ENCODE measurements around the gene FGF11.

FGF11 gene

DNA sequence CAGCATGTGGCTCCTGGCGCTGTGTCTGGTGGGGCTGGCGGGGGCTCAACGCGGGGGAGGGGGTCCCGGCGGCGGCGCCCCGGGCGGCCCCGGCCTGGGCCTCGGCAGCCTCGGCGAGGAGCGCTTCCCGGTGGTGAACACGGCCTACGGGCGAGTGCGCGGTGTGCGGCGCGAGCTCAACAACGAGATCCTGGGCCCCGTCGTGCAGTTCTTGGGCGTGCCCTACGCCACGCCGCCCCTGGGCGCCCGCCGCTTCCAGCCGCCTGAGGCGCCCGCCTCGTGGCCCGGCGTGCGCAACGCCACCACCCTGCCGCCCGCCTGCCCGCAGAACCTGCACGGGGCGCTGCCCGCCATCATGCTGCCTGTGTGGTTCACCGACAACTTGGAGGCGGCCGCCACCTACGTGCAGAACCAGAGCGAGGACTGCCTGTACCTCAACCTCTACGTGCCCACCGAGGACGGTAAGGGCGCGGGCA is 31.0 kb upstream of the FGF11 start:
- peak; percentile 16 for DNase-seq (ENCODE audit: low read depth)

- DNase-seq (ENCODE audit: low read depth) = no peak
Observed at GRCh38 chr17:7408863-7409262, 30.4 kb upstream of the FGF11 start.

GRCh38 chr17:7409716-7410115 is 29.6 kb upstream of the FGF11 start:
- DNase-seq (ENCODE audit: low read depth) = no peak

DNA sequence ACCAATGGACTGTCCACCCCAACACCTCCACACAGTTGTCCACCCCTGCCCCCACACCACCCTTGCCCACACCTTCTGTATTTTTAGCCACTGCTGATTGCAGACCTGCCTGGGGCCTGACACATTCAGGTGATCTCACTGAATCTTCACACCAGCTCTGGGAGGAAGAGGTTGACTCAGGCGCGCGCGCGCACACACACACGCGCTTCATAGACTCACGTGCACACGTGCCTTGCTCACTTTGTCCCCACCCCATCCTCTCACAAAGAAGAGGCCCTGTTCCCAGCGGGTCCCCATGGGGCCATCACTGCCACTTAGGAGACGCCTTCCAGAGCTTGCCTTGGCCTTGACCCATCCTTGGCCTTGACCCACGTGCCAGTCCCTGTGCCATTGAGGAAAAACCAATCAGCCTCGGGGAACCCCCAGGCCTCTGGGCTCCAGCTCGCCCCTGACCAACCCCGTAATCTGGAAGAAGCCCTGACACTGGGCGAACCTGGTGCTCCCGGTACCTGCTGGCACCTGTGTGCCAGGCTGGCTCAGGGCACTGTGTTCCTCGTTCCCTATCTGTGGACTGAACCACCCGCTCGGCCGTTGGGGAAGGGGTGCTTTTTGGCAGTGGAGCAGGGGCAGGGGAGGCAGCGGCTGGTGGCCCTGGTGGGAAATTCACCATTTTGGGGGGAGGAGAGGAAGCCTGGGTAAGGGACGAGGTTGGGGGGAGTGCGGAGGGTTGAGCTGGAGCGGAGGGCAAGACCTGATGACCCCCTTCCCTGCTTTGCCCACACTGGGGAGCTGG is 28.5 kb upstream of the FGF11 start:
- DNase-seq (ENCODE audit: low read depth) = no peak

DNA sequence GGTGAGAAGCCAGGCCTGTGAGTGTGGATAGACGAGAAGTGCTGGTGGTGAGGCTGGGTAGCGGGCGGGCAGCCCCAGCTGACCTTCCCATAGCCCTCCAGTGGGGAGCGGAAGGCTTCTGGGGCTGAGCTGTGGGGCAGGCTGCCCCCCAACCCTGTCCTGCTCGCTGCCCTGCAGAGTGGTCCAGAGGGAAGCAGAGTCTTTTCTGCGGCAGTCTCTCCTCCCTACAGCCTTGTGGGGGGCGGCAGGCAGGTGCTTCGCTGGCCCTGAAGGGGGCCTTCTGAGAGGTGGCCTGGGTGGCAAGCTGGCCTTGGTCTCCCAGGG is 27.9 kb upstream of the FGF11 start:
- no peak for DNase-seq (ENCODE audit: low read depth)

- no peak for DNase-seq (ENCODE audit: low read depth)
Observed at GRCh38 chr17:7413346-7413985, 25.8 kb upstream of the FGF11 start.

- DNase-seq (ENCODE audit: low read depth) = no peak
Observed at GRCh38 chr17:7414837-7415236, 24.5 kb upstream of the FGF11 start.

DNA sequence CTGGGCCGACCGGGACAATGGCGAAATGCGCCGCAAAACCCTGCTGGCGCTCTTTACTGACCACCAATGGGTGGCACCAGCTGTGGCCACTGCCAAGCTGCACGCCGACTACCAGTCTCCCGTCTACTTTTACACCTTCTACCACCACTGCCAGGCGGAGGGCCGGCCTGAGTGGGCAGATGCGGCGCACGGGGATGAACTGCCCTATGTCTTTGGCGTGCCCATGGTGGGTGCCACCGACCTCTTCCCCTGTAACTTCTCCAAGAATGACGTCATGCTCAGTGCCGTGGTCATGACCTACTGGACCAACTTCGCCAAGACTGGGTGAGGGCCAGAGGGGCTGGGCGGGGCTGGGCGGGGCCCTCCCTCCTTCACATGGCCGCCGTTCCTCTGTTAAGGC is 23.5 kb upstream of the FGF11 start:
- DNase-seq (ENCODE audit: low read depth) = no peak

DNA sequence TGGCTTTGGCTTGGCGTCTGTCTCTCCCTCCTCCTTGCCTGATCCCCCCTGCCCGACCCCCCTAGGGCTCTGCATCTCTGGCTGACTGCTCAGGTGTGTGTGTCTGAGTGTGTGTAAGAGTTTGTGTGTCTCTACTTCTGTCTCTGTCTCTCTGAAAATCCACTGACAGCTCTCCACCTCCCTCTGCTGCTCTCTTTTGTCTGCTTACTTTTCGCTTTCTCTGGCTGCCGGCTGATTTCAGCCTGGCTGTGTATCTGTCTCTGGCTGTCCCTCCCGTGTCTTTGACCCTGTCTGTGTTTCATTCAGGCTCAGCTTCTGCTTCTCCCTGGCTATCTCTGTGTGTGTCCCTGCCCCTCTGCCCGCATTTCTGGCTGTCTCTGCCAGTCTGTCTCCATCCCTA is 23.0 kb upstream of the FGF11 start:
- DNase-seq (ENCODE audit: low read depth) = no peak

GRCh38 chr17:7417056-7417655 is 22.2 kb upstream of the FGF11 start:
- no peak for DNase-seq (ENCODE audit: low read depth)

DNA sequence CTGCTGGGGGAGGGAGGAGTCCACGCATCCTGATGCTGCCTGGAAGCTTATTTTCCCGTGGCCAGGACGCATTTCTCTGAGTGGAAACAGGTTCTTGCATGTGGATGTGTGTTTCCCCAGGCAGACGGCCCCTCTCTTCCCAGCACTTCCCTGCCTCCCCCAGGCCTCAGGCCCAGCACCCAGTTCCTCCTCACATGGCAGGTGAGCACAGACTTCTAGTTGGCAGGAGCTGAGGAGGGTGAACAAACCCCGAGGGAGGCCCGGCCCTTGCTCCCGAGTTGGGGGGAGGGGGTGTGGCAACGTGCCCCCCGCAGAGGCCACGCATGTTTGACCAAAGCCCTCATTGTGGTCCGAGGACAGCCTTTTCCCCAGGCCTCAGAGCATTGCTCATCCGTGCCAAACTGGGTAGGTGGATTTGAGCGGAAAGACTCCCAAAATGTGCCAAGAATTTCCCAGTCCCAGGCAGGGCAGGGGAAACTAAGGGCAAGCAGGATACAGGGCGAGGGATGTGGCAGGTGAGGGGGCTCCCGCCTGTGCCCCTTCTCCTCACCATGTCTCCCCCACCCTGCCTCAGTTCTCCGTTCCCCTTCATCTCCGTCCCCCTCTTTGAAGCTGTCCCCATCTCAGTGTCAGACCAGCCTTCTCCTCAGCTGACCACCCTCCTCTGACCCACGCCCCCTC is 20.7 kb upstream of the FGF11 start:
- DNase-seq (ENCODE audit: low read depth) = no peak

DNA sequence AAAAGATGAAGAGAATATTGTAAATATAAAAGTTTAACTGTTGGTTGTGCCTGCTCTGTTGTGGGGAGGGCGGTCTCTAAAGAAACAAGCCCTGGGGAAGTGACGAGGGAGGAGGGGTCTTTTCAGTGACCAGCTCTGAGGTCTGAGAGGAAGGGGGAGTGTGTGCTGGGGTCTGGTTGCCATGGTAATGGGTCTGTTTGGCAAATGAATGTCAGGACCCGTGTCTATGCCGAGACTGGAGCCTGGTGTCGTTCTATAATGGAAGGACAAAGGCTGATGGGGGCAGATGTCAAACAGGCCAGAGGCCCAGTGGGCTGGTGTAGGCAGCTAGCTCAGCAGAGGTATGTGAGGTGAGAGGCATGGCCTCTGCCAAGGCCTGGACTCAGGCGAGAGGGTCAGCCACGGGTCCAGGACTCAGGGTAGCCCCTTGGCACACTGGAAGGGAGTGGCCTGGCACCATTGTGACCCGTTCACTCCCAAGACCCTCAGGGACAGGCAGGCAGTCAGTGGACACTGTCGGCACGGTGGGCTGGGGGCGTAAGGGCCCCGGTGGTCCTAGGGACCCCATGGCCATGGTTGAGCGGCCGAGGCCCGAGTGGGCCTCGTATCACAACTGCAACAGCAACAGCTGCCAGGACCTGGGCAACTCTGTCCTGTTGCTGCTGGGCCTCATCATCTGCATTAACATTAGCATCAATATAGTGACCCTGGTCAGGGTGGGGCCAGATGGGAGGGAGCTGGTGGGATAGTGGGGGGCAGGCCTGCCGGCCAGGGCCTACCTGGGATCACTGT is 19.3 kb upstream of the FGF11 start, which contains the start of gene SPEM1:
SPEM1 (plus strand) TSS at position 506 of the 792 bp plus-strand sequence; CDS start at position 567, 61 bp downstream.
- no peak for DNase-seq (ENCODE audit: low read depth)

DNA sequence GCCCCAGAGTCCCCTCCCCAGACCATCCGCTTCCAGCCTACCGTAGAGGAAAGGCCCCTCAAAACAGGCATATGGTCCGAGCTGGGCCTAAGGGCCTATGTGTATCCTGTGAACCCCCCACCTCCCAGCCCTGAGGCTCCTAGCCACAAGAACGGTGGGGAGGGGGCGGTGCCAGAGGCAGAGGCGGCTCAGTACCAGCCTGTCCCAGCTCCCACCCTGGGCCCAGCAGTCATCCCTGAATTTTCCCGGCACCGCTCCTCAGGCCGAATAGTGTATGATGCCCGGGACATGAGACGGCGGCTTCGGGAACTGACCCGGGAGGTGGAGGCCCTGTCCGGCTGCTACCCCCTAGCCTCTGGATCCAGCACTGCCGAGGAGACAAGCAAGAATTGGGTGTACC is 18.1 kb upstream of the FGF11 start:
- no peak for DNase-seq (ENCODE audit: low read depth)

DNA sequence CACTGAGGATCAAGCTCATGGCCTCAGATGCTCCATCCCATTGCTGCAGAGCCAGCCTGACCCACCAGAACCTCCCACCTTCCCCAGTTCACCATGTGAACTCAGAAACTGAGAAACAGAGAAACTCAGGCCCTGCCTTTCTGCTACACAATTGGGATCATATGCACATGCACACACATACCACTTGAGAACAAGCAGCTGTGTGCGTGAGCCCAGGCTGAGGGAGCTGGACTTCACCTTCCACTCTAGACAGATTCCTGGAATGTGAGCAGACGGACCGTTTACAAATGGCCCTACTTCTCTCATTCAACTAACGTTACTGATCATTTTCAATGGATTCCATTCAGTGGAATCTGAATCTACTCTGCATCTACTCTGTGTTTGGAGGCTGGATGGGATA is 15.6 kb upstream of the FGF11 start:
- DNase-seq (ENCODE audit: low read depth) = no peak

DNA sequence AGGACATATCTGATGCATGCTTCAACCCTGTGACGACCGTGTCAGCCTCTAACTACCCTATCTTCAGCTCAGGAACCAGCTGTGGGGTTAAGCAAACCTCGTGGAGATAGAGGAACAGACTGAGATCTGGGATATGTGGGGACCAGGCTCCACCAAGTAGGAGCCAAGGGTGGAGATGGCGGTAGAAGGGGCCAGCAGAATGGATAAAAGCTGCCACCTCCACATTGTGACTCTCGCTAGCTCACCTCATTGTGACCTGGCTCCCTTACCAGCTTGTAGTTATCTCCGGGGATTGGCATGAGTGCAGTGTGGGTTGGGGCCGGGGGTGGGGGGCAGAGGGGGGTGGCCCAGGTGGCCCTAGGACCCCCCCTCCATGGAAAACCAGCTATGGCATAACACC is 14.0 kb upstream of the FGF11 start, which contains the start of gene SPEM2:
SPEM2 (plus strand) TSS at position 301 of the 400 bp plus-strand sequence; CDS start at position 374, 73 bp downstream.
- no peak for DNase-seq (ENCODE audit: low read depth)

DNA sequence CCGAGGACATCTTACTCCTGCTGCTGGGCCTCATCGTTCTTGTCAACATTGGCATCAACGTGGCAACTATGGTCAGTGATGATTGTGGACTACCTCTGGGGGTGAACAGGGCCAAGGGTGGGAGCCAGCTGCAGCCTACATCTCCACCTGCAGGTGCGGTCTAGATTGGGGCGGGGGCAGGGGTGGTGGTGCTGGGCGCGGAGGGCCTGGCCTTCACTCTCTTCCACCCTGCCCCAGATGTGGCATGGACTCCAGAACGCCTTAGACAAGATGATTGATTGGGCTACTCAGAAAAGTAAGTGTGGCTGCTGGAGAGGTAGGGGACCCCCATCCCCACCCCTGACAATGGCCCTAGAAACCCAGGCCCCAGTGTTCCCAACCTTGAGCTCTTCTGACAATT is 13.6 kb upstream of the FGF11 start:
- no peak for DNase-seq (ENCODE audit: low read depth)

DNA sequence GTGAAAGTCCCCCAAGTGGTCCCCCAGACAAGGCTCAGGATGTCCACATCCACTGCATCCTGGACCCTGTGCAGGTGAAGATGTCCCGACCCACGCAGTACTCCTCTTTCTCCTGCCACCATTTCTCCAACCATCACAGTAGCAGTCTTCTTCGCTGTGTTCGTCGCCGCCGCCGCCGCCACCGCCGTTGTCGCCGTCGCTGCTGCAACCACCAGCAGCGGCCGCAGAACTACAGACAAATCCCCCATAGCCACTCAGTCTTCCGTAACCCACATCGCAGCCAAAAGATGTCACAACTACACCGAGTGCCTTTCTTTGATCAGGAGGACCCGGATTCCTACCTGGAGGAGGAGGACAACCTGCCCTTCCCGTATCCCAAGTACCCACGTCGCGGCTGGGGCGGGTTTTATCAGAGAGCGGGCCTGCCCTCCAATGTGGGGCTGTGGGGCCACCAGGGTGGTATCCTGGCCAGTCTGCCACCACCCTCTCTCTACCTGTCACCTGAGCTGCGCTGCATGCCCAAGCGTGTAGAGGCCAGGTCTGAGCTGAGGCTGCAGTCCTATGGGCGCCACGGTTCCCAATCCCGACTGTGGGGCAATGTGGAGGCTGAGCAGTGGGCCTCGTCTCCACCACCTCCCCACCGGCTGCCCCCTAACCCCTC is 13.0 kb upstream of the FGF11 start:
- no peak for DNase-seq (ENCODE audit: low read depth)

- no peak for DNase-seq (ENCODE audit: low read depth)
Observed at GRCh38 chr17:7426896-7427489, 12.3 kb upstream of the FGF11 start.

- DNase-seq (ENCODE audit: low read depth) = no peak
Observed at GRCh38 chr17:7427549-7427948, 11.8 kb upstream of the FGF11 start.

DNA sequence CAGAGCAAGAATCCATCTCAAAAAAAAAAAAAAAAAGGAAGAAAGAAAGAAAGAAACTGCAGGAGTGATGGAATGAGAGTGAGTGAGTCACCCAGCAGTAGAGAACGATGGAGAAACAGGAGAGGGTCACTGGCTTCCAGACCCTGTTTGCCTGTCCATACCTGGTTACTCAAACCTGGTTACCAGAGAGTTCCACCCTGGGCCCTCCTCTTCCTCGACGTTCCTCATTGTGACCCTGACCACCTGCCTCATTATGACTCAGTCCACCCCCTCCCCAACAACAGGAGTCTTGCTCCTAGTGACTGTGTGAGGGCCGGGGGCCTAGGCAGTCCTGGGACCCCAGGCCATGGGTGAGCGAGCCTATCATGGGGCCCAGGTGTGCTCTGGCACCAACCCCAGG is 10.8 kb upstream of the FGF11 start, which contains the start of gene SPEM3:
SPEM3 (plus strand) TSS at position 301 of the 400 bp plus-strand sequence; CDS start at position 347, 46 bp downstream.
- DNase-seq (ENCODE audit: low read depth) = no peak

GRCh38 chr17:7429722-7430121 is 9.6 kb upstream of the FGF11 start:
- DNase-seq (ENCODE audit: low read depth) = no peak
